GM21717 (cell line): Measurements from ENCODE around the gene KIF5A.

ENCODE experiments used
- ATAC-seq: cut with Tn5 transposase; IDR thresholded peaks from one replicate; pipeline ENCODE4 v1.9.1; 2021; ENCODE audit warnings: mild to moderate bottlenecking, moderate library complexity; ENCODE audit not compliant: unreplicated experiment

KIF5A gene

DNA sequence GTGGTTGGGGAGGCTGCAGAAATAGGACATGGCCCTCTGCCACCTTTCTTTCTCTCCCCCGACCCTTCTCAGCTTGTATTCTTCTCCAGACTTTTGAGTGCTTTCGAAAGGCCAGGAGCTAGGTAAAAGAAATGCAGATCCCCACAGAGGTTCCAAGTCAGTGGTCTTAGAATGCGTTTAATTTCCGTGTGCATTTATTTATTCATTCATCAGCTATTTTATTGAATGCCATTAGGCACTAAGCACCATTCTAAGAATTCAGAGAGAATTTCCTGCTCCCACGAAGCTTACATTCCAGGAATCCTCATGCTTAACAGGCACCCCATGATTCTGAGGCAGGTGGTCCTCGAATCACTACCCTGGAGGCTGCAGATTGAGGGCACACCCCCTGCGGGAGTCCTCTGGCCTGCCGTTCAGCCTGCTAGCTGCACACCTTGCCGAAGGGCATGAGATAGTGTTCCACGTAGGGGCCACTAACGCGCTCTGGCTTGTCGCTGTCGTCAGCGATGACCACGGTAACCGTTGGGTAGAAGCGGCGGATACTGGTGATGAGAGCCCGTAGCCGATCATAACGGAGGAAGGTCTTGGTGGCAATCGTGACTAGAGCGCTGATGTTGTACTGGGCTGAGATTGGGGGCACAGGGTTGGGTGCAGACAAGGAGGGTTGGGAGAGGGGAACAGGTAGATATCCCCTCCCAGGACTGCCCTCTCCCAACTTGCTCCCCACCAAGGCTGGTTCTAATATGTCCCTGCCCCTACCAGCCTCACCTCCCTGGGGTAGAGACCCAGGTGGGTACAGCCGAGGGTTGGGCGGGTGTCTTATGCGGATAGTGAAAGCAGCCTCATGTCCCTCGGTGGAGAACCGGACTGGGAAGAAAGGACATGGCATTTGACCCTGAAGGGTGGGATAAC lies 78.7 kb downstream of the KIF5A start:
- ATAC-seq = no peak

DNA sequence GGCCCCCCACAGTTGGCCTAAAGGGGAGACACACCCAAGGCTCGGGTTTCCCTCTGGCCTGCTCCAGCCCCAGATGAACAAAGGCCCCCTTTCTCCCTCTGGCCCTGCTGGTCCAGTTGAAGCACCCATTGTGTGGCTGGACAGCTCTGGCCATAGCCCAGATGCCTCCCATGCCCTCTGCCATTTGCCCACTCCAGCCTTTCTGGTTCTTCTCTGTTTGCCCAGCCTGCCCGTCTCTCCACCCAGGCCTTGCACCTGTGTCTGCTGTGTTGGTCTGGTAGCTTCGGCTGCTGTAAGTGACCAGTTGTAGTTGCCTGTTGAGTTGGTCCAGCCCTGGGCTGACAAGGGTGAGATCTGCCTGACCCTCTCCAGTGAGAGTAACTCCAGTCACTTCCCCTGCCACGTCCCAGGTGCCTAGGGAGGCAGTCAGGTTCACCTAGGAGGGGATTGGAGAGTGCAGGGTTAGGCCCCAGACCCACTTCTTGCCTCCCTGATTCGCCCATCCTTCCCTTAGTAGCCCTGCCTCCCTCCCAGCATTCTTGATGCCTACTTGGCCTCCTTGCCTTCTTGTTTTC lies 80.1 kb downstream of the KIF5A start:
- no peak for ATAC-seq

- ATAC-seq = no peak
Measured at GRCh38 chr12:57630891-57631433, 81.1 kb downstream of the KIF5A start.

GRCh38 chr12:57631566-57632072 lies 81.8 kb downstream of the KIF5A start:
- no peak for ATAC-seq

DNA sequence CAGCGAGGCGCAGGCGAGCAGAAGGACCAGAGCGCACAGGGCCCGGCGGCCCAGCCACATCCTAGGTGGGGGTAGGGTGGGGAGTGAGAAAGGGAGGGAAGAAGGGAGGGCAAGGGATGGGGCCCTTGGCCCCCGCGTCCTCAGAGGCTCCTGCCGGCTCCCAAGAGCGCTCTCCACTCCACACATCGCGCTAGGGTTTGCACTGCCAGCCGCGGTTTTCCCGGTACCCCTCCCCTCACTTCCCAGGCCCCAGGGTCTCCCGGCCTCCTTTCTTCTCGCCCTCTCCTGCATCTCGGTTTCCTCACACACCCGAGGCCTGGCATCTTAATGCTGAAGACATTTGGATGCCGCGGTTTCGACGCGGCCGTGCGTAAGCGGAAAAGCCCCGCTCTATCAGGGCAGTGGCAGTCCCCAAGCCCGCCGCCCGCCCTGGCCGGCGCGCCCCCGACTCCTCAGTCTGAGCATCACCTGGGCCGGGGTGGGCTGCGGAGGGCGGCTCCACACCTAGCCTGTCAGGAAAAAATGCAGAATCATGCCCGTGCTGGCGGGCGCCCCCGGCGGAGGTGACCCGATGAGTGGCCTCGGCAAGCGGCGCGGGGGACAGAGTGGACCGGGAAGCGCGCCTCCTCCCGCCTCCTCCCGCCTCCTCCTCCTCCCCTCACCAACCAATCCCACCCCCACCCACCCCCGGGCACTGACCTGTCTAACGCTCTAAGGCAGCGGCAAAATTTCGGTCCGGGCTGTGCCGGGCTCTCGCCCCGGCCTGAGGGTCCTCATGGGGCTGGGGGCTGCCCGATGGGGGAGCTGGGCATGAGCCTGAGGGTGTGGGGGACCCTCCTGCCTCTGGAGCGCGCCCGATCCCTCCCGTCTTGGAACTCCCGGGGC lies 82.5 kb downstream of the KIF5A start:
- ATAC-seq = no peak

DNA sequence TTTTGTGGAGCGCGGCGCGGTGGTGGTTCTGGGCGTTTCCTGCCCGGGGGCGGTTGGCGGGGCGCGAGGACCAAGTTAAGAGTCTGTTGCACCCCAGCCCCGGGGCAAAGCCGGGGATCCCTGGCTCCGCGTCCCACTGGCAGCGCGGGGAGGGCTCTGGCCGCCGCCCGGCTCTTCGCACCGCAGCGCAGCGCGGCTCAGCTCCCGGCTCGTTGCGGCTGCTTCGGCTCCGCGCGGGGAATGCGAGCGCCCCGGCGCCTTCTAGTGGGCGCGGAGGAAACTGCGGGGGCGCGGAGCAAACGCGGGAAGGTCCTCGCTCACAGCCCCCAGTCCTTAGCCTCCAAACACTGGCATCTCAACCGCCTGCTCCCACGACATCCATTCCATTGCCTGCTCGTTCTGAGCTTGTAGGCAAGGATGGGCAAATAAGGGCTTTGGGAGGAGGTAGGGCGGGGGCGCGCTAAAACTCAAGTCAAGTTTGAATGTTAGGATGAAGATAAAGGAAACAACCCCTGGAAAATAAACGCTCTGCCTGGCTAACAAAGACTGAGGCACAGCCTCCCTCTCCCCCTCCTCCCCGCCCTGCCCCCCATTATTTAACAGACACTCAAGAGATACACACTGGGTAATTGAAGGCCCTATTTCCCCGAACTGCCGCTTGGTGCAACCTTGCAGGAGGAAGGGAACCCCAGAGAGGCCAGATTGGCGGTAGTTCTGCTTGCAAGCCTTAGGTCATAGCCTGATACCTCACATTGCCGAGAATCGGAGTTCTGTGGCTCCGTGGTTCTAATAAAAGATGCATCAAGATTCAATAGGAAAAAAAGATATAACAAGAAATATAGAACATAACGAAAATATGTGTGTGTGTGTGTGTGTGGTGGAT lies 83.4 kb downstream of the KIF5A start, which contains the start of gene B4GALNT1:
Gene B4GALNT1, minus strand, starts transcription at position 244 of the 883 bp plus-strand sequence. CDS start 1,069 bp downstream, outside the sequence.
- peak; percentile 84 for ATAC-seq
